Neural crest cell (in vitro differentiated cells): ENCODE measurements around the gene CDON. TPM values are rescaled to one million over a fixed set of nuclear protein-coding genes. Genes with fewer than 3 reads are reported as not detected.

Source experiments
- DNase-seq: peaks from one replicate; pipeline ENCODE4 v3.0.0; 2021; ENCODE audit warnings: low read depth, mixed read lengths, low spot score
- H3K27ac Mint-ChIP-seq: one replicate; pipeline ENCODE4 v1.8.0; 2021; ENCODE audit warnings: mild to moderate bottlenecking, mixed read lengths; ENCODE audit not compliant: unreplicated experiment
- H3K27me3 Mint-ChIP-seq: 2 replicates; pipeline ENCODE4 v1.8.0; 2021; ENCODE audit warnings: low read depth, mild to moderate bottlenecking, mixed read lengths
- H3K36me3 Mint-ChIP-seq: 2 replicates; pipeline ENCODE4 v1.8.0; 2021; ENCODE audit warnings: low read depth, mild to moderate bottlenecking, mixed read lengths
- H3K4me1 Mint-ChIP-seq: 2 replicates; pipeline ENCODE4 v1.8.0; 2021; ENCODE audit warnings: mixed read lengths
- H3K4me3 Mint-ChIP-seq: one replicate; pipeline ENCODE4 v1.8.0; 2021; ENCODE audit warnings: mild to moderate bottlenecking, mixed read lengths
- H3K9me3 Mint-ChIP-seq: 2 replicates; pipeline ENCODE4 v1.8.0; 2021; ENCODE audit warnings: mixed read lengths
- CTCF ChIP-seq: fragments of 200-600 bp; sonication (generic); conservative IDR thresholded peaks from 2 replicates; pipeline ENCODE4 v1.5.0; 2021; ENCODE audit warnings: antibody characterized with exemption, mild to moderate bottlenecking
- total RNA-seq: library from RNA; stranded (reverse); gene quantifications from 2 replicates; pipeline ENCODE4 v1.2.1, GENCODE V29; 2021

CDON gene
- total RNA-seq, 1 donor from 2014 or later = 22.1 TPM

GRCh38 chr11:125954945-125955640 lies 107.6 kb downstream of the CDON start:
- no peaks in the 10 kb centered on the region for H3K9me3 Mint-ChIP-seq
- H3K36me3 Mint-ChIP-seq = peaks cover 4% of the 10 kb centered on the region
- DNase-seq = no peak
- H3K4me3 Mint-ChIP-seq = no peak overlapping the region
- no peak for TF ChIP-seq CTCF
- H3K27ac Mint-ChIP-seq = no peak overlapping the region
- H3K27me3 Mint-ChIP-seq = peaks cover 3% of the 10 kb centered on the region
- H3K4me1 Mint-ChIP-seq = peaks cover 7% of the 10 kb centered on the region

GRCh38 chr11:125954123-125954944 lies 108.3 kb downstream of the CDON start:
- no peak overlapping the region for H3K4me3 Mint-ChIP-seq
- no peak for TF ChIP-seq CTCF
- H3K27ac Mint-ChIP-seq = no peak overlapping the region
- no peaks in the 10 kb centered on the region for H3K9me3 Mint-ChIP-seq
- no peaks in the 10 kb centered on the region for H3K36me3 Mint-ChIP-seq
- H3K4me1 Mint-ChIP-seq = peaks cover 7% of the 10 kb centered on the region
- H3K27me3 Mint-ChIP-seq = peaks cover 3% of the 10 kb centered on the region
- DNase-seq = no peak

- no peaks in the 10 kb centered on the region for H3K9me3 Mint-ChIP-seq
- no peak overlapping the region for H3K4me3 Mint-ChIP-seq
- H3K27me3 Mint-ChIP-seq = peaks cover 3% of the 10 kb centered on the region
- TF ChIP-seq CTCF = no peak
- H3K4me1 Mint-ChIP-seq = peaks cover 7% of the 10 kb centered on the region
- no peaks in the 10 kb centered on the region for H3K36me3 Mint-ChIP-seq
- DNase-seq = no peak
- H3K27ac Mint-ChIP-seq = no peak overlapping the region
These were observed 109.2 kb downstream of the CDON start for GRCh38 chr11:125953401-125953935.

GRCh38 chr11:125952973-125953372 lies 109.7 kb downstream of the CDON start:
- no peak overlapping the region for H3K27ac Mint-ChIP-seq

GRCh38 chr11:125952559-125952958 lies 110.1 kb downstream of the CDON start:
- Mint-ChIP-seq H3K4me1 (peaks cover 7% of the 10 kb centered on the region), H3K9me3 (no peaks in the 10 kb centered on the region), H3K36me3 (no peaks in the 10 kb centered on the region), H3K27me3 (peaks cover 3% of the 10 kb centered on the region), H3K27ac (no peak overlapping the region), H3K4me3 (no peak overlapping the region)
- no peak for TF ChIP-seq CTCF
- no peak for DNase-seq

More at GRCh38 chr11:125952973-125953372, 109.7 kb downstream of the CDON start:
- no peak for TF ChIP-seq CTCF
- Mint-ChIP-seq H3K36me3 (no peaks in the 10 kb centered on the region), H3K9me3 (no peaks in the 10 kb centered on the region), H3K4me3 (no peak overlapping the region), H3K27me3 (peaks cover 3% of the 10 kb centered on the region), H3K4me1 (peaks cover 7% of the 10 kb centered on the region)
- no peak for DNase-seq
